HT1080 (cell line): ENCODE results near the gene GJD4. TPM values are rescaled to one million over a fixed set of nuclear protein-coding genes. Genes with fewer than 3 reads are reported as not detected.

Source experiments
- DNase-seq: peaks from one replicate; pipeline ENCODE4 v3.0.0-alpha.2; 2015; ENCODE audit warnings: low read depth
- polyA plus RNA-seq, 2 experiments: library from polyadenylated mRNA; depleted of rRNA; stranded (reverse); fragments of >200 nt; gene quantifications; 2 replicates each; pipeline ENCODE4 v1.2.3, GENCODE V29; 2015
- total RNA-seq: library from RNA; depleted of rRNA; stranded (reverse); fragments of >200 nt; shearing (Covaris generic); gene quantifications from 2 replicates; pipeline ENCODE4 v1.2.3, GENCODE V29; 2014; rRNA removed

Gene GJD4
- not detected in 2 replicates for total RNA-seq
- not detected in 2 replicates for polyA plus RNA-seq (2015; cell fraction: cytosol; rRNA removed)
- 0.23 TPM in 1 of 2 replicates, not detected in the other for polyA plus RNA-seq (2015; cell fraction: nucleus; rRNA removed)

- DNase-seq: no peak
Measured at GRCh38 chr10:35605191-35605590, at the start of gene GJD4. Gene GJD4 (plus strand): TSS chr10:35605341. CDS start chr10:35605568, 227 bp downstream.

GRCh38 chr10:35555962-35556930 lies 48.9 kb upstream of the GJD4 start:
- DNase-seq: peak; percentile 49

- no peak for DNase-seq
Measured at GRCh38 chr10:35558276-35558675, 46.9 kb upstream of the GJD4 start.

GRCh38 chr10:35559416-35559815 lies 45.7 kb upstream of the GJD4 start:
- no peak for DNase-seq

- DNase-seq: no peak
Measured at GRCh38 chr10:35561715-35562114, 43.4 kb upstream of the GJD4 start.

- DNase-seq: no peak
Measured at GRCh38 chr10:35562427-35562826, 42.7 kb upstream of the GJD4 start.

GRCh38 chr10:35563261-35563891 lies 41.8 kb upstream of the GJD4 start:
- DNase-seq: peak; percentile 54

GRCh38 chr10:35564341-35564968 lies 40.7 kb upstream of the GJD4 start:
- DNase-seq: no peak

GRCh38 chr10:35565602-35566081 lies 39.5 kb upstream of the GJD4 start:
- DNase-seq: no peak

- DNase-seq: no peak
Measured at GRCh38 chr10:35567951-35568350, 37.2 kb upstream of the GJD4 start.

- DNase-seq: no peak
Measured at GRCh38 chr10:35568483-35569015, 36.6 kb upstream of the GJD4 start.

GRCh38 chr10:35569111-35569707 lies 35.9 kb upstream of the GJD4 start:
- no peak for DNase-seq

- no peak for DNase-seq
Measured at GRCh38 chr10:35569836-35570235, 35.3 kb upstream of the GJD4 start.

- peak; percentile 19 for DNase-seq
Measured at GRCh38 chr10:35570397-35570796, 34.7 kb upstream of the GJD4 start.

GRCh38 chr10:35572583-35572982 lies 32.6 kb upstream of the GJD4 start:
- no peak for DNase-seq

- DNase-seq: no peak
Measured at GRCh38 chr10:35573796-35574195, 31.3 kb upstream of the GJD4 start.

- peak; percentile 99 for DNase-seq
Measured at GRCh38 chr10:35574924-35575352, 30.2 kb upstream of the GJD4 start.

GRCh38 chr10:35575640-35576039 lies 29.5 kb upstream of the GJD4 start:
- no peak for DNase-seq

- no peak for DNase-seq
Measured at GRCh38 chr10:35576730-35577129, 28.4 kb upstream of the GJD4 start.

- no peak for DNase-seq
Measured at GRCh38 chr10:35577926-35578617, 27.1 kb upstream of the GJD4 start.
